K562 (cell line): ENCODE measurements around the gene RAB13. TPM values are rescaled to one million over a fixed set of nuclear protein-coding genes. Genes with fewer than 3 reads are reported as not detected.

Source experiments
- CAMTA2 ChIP-seq: fragments of 250-450 bp; sonication (Bioruptor Pico); conservative IDR thresholded peaks from 2 replicates; pipeline ENCODE4 v1.5.1; 2022
- CBX8 ChIP-seq: fragments of 200-600 bp; sonication (generic); IDR thresholded peaks from 2 replicates; pipeline ENCODE4 v1.6.1; 2012; ENCODE audit warnings: borderline replicate concordance, mixed run types, low read depth, mild to moderate bottlenecking, moderate library complexity, mixed read lengths, low read length, control low read depth, inconsistent platforms; ENCODE audit not compliant: poor library complexity, severe bottlenecking; ENCODE audit errors: extremely low read depth
- CSDE1 ChIP-seq, 2 experiments: fragments of 450-650 bp; IDR thresholded peaks; 2 replicates each; pipeline ENCODE4 v1.6.1; 2016; ENCODE audit warnings: mild to moderate bottlenecking in 1 of 2
- HMGN3 ChIP-seq: IDR thresholded peaks from 2 replicates; pipeline ENCODE4 v1.6.1; 2011; ENCODE audit warnings: borderline replicate concordance, low read depth, mild to moderate bottlenecking, mixed read lengths, low read length; ENCODE audit not compliant: insufficient read length; ENCODE audit errors: extremely low read depth
- MAFF ChIP-seq: IDR thresholded peaks from 2 replicates; pipeline ENCODE4 v1.6.1; 2012; ENCODE audit warnings: low read length, improper control_type of control experiment
- MBD2 ChIP-seq: sonication (generic); IDR thresholded peaks from 2 replicates; pipeline ENCODE4 v1.6.1; 2016; ENCODE audit warnings: low read depth, borderline replicate concordance
- MTA3 ChIP-seq: fragments of 450-650 bp; formaldehyde crosslinking; IDR thresholded peaks from 2 replicates; pipeline ENCODE4 v1.6.1; 2017; ENCODE audit warnings: mild to moderate bottlenecking, borderline replicate concordance
- RAD51 ChIP-seq: fragments of 450-650 bp; IDR thresholded peaks from 2 replicates; pipeline ENCODE4 v1.7.1; 2016; ENCODE audit warnings: low read depth, mild to moderate bottlenecking, borderline replicate concordance
- RBM14 ChIP-seq: fragments of 200-400 bp; formaldehyde crosslinking; IDR thresholded peaks from 2 replicates; pipeline ENCODE4 v1.6.1; 2018; ENCODE audit warnings: low read depth, mild to moderate bottlenecking, low read length, moderate library complexity, borderline replicate concordance; ENCODE audit not compliant: insufficient read depth
- ZNF133 ChIP-seq: fragments of 250-450 bp; sonication (Bioruptor Pico); IDR thresholded peaks from 2 replicates; pipeline ENCODE4 v1.4.0; 2020; ENCODE audit warnings: mild to moderate bottlenecking
- ZNF134 ChIP-seq: fragments of 250-450 bp; sonication (Bioruptor Pico); conservative IDR thresholded peaks from 2 replicates; pipeline ENCODE4 v1.4.0; 2020
- ZNF644 ChIP-seq: fragments of 200-800 bp; sonication (Bioruptor generic); IDR thresholded peaks from 2 replicates; pipeline ENCODE4 v1.6.1; 2016; ENCODE audit warnings: low read depth, missing genetic modification characterization, missing compliant biosample characterization
- ZSCAN32 ChIP-seq: fragments of 450-650 bp; formaldehyde crosslinking; IDR thresholded peaks from 2 replicates; pipeline ENCODE4 v1.4.0; 2020; ENCODE audit warnings: mild to moderate bottlenecking, moderate library complexity
- polyA plus RNA-seq, 8 experiments: library from polyadenylated mRNA; depleted of rRNA in 4 of 8; stranded (reverse) in 5 of 8; unstranded in 3 of 8; fragments of >200 nt; fragmentation: Nextera tagmentation in 2 of 8; fragmentation: Illumina TruSeq in 1 of 8; extraction: Ambion mirVana in 2 of 8; extraction: Trizol in 1 of 8; gene quantifications; 2 replicates each; pipeline versions ENCODE4 v1.2.1 to v1.2.3, GENCODE V29; 2011 to 2014; ENCODE audit warnings: inconsistent platforms in 1 of 8, missing spikeins in 1 of 8
- total RNA-seq, 7 experiments: library from RNA; depleted of rRNA in 6 of 7; stranded (reverse); fragments of >200 nt in 6 of 7; fragmentation: Illumina TruSeq in 2 of 7; extraction: Trizol in 2 of 7; gene quantifications; 2 replicates each; pipeline versions ENCODE4 v1.2.1 to v1.2.3, GENCODE V29; 2011 to 2021; ENCODE audit warnings: low replicate concordance in 1 of 7
- TF ChIP-seq, protein P1 (sequence below): fragments of 450-650 bp; formaldehyde crosslinking; IDR thresholded peaks from 2 replicates; pipeline ENCODE4 v1.4.0; 2022; ENCODE audit warnings: missing genetic modification characterization
- TF ChIP-seq, protein P2 (sequence below), 2 experiments: fragments of 450-650 bp; conservative IDR thresholded peaks; 2 replicates each; pipeline ENCODE4 v1.6.1; 2017; ENCODE audit warnings: mild to moderate bottlenecking in 2 of 2, moderate library complexity in 2 of 2
- TF ChIP-seq, protein P3 (sequence below): fragments of 450-650 bp; IDR thresholded peaks from 2 replicates; pipeline ENCODE4 v1.7.1; 2018; ENCODE audit warnings: mild to moderate bottlenecking, low read depth; ENCODE audit not compliant: partially characterized antibody
- TF ChIP-seq, protein P4 (sequence below): IDR thresholded peaks from 2 replicates; pipeline ENCODE4 v1.6.1; 2016; ENCODE audit warnings: missing genetic modification characterization, missing compliant biosample characterization

RAB13 gene
- total and polyA plus RNA-seq, 9 of the 15 experiments (the other 6 are each of a cell fraction or from before 2014, with no cell fraction given) = 22.3 to 100 (median 39.8) TPM

DNA sequence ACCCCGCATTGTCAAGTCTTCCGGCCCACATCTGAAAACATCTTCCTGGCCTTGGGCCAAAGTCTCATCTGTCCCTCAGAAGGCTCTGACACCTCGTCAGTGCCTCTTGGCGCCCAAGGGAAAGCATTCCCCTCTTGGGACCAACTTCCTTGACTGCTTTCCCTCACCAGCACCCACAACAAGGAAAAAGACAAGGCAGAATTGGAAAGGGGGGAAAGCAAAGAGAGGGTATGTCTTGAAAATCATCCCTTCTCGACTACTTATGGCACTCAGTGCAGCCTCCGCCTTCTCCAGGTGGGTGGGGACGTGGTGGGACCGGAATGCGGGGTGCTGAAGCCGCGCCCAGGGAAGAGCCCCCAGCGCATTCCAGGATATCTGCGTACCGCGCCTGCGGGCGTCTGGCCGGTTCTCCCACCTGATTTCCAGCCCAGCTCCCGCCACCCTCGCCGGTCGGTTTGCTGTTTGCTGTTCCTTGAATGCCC is 22.2 kb downstream of the RAB13 start (continued):
- TF ChIP-seq, protein P1, sequence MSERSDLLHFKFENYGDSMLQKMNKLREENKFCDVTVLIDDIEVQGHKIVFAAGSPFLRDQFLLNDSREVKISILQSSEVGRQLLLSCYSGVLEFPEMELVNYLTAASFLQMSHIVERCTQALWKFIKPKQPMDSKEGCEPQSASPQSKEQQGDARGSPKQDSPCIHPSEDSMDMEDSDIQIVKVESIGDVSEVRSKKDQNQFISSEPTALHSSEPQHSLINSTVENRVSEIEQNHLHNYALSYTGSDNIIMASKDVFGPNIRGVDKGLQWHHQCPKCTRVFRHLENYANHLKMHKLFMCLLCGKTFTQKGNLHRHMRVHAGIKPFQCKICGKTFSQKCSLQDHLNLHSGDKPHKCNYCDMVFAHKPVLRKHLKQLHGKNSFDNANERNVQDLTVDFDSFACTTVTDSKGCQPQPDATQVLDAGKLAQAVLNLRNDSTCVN (CRISPR knock-in tag) = no peak
- TF ChIP-seq HMGN3 (no peak), ZNF134 (CRISPR knock-in tag) (no peak), RBM14 (no peak), ZSCAN32 (CRISPR knock-in tag) (no peak), MAFF (no peak), CSDE1 (IDR thresholded peaks at IDR 0.05) (no peak), ZNF644 (no peak), ZNF133 (CRISPR knock-in tag) (no peak), MBD2 (no peak), CBX8 (no peak), MTA3 (0 out of 2 replicates have a peak, but pooled peaks have one; percentile 23), CAMTA2 (no peak), RAD51 (no peak)
- TF ChIP-seq, protein P2, sequence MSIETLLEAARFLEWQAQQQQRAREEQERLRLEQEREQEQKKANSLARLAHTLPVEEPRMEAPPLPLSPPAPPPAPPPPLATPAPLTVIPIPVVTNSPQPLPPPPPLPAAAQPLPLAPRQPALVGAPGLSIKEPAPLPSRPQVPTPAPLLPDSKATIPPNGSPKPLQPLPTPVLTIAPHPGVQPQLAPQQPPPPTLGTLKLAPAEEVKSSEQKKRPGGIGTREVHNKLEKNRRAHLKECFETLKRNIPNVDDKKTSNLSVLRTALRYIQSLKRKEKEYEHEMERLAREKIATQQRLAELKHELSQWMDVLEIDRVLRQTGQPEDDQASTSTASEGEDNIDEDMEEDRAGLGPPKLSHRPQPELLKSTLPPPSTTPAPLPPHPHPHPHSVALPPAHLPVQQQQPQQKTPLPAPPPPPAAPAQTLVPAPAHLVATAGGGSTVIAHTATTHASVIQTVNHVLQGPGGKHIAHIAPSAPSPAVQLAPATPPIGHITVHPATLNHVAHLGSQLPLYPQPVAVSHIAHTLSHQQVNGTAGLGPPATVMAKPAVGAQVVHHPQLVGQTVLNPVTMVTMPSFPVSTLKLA (conservative IDR thresholded peaks at IDR 0.05) = 0 out of 4 replicates have a peak, but pooled peaks of 1 of the 2 experiments have one; percentile 12
- TF ChIP-seq, protein P3, sequence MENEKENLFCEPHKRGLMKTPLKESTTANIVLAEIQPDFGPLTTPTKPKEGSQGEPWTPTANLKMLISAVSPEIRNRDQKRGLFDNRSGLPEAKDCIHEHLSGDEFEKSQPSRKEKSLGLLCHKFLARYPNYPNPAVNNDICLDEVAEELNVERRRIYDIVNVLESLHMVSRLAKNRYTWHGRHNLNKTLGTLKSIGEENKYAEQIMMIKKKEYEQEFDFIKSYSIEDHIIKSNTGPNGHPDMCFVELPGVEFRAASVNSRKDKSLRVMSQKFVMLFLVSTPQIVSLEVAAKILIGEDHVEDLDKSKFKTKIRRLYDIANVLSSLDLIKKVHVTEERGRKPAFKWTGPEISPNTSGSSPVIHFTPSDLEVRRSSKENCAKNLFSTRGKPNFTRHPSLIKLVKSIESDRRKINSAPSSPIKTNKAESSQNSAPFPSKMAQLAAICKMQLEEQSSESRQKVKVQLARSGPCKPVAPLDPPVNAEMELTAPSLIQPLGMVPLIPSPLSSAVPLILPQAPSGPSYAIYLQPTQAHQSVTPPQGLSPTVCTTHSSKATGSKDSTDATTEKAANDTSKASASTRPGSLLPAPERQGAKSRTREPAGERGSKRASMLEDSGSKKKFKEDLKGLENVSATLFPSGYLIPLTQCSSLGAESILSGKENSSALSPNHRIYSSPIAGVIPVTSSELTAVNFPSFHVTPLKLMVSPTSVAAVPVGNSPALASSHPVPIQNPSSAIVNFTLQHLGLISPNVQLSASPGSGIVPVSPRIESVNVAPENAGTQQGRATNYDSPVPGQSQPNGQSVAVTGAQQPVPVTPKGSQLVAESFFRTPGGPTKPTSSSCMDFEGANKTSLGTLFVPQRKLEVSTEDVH = no peak
- TF ChIP-seq, protein P4, sequence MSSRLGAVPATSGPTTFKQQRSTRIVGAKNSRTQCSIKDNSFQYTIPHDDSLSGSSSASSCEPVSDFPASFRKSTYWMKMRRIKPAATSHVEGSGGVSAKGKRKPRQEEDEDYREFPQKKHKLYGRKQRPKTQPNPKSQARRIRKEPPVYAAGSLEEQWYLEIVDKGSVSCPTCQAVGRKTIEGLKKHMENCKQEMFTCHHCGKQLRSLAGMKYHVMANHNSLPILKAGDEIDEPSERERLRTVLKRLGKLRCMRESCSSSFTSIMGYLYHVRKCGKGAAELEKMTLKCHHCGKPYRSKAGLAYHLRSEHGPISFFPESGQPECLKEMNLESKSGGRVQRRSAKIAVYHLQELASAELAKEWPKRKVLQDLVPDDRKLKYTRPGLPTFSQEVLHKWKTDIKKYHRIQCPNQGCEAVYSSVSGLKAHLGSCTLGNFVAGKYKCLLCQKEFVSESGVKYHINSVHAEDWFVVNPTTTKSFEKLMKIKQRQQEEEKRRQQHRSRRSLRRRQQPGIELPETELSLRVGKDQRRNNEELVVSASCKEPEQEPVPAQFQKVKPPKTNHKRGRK (tag) = no peak
